ENCODE results near the gene WDR91.

Gene WDR91

GRCh38 chr7:135195968-135196629, 15.2 kb downstream of the WDR91 start:
- DNase-seq = no peak

- no peak for DNase-seq
These were observed 16.2 kb downstream of the WDR91 start for GRCh38 chr7:135195156-135195555.

- DNase-seq = no peak
These were observed 16.7 kb downstream of the WDR91 start for GRCh38 chr7:135194494-135195095.

- DNase-seq = no peak
These were observed 17.7 kb downstream of the WDR91 start for GRCh38 chr7:135193615-135194081.

GRCh38 chr7:135192914-135193536, 18.3 kb downstream of the WDR91 start:
- no peak for DNase-seq

GRCh38 chr7:135190703-135191102, 20.6 kb downstream of the WDR91 start:
- no peak for DNase-seq

- no peak for DNase-seq
These were observed 21.4 kb downstream of the WDR91 start for GRCh38 chr7:135189961-135190360.

- DNase-seq = no peak
These were observed 22.1 kb downstream of the WDR91 start for GRCh38 chr7:135189221-135189662.

- DNase-seq = no peak
These were observed 22.9 kb downstream of the WDR91 start for GRCh38 chr7:135188298-135188984.

GRCh38 chr7:135186841-135187253, 24.5 kb downstream of the WDR91 start:
- no peak for DNase-seq

- DNase-seq = no peak
These were observed 25.1 kb downstream of the WDR91 start for GRCh38 chr7:135186261-135186540.

GRCh38 chr7:135185471-135186260, 25.7 kb downstream of the WDR91 start:
- no peak for DNase-seq

GRCh38 chr7:135184254-135184841, 27.0 kb downstream of the WDR91 start:
- no peak for DNase-seq

GRCh38 chr7:135183478-135183877, 27.8 kb downstream of the WDR91 start:
- DNase-seq = no peak

GRCh38 chr7:135181929-135182678, 29.2 kb downstream of the WDR91 start:
- no peak for DNase-seq

- DNase-seq = no peak
These were observed 29.9 kb downstream of the WDR91 start for GRCh38 chr7:135181261-135181928.

GRCh38 chr7:135180122-135180521, 31.2 kb downstream of the WDR91 start:
- DNase-seq = no peak

- DNase-seq = no peak
These were observed 31.9 kb downstream of the WDR91 start for GRCh38 chr7:135179321-135179925.

- no peak for DNase-seq
These were observed 33.0 kb downstream of the WDR91 start for GRCh38 chr7:135178364-135178763.

- no peak for DNase-seq
These were observed 34.2 kb downstream of the WDR91 start for GRCh38 chr7:135177028-135177696.
